Gastroesophageal sphincter (tissue), 3 donors: ENCODE measurements around the gene RERE.

Experiments
- CTCF ChIP-seq, 4 experiments: fragments of 200-600 bp in 2 of 4; fragments of 450-650 bp in 2 of 4; sonication (generic) in 1 of 4; IDR thresholded peaks; one replicate each; pipeline ENCODE4 v1.5.1; 2017 to 2019; ENCODE audit warnings: antibody characterized with exemption in 4 of 4, mild to moderate bottlenecking in 2 of 4, moderate library complexity in 2 of 4
- EP300 ChIP-seq: sonication (generic); formaldehyde crosslinking; IDR thresholded peaks from one replicate; pipeline ENCODE4 v1.6.1; 2017; ENCODE audit warnings: antibody characterized with exemption, mild to moderate bottlenecking
- POLR2A ChIP-seq, 2 donors: fragments of 450-650 bp; IDR thresholded peaks; one replicate each; pipeline ENCODE4 v1.6.1; 2017; ENCODE audit warnings: antibody characterized with exemption in 2 of 2, mild to moderate bottlenecking in 2 of 2, moderate library complexity in 1 of 2
- POLR2AphosphoS5 ChIP-seq: sonication (generic); formaldehyde crosslinking; IDR thresholded peaks from one replicate; pipeline ENCODE4 v1.6.1; 2017; ENCODE audit warnings: antibody characterized with exemption

DNA sequence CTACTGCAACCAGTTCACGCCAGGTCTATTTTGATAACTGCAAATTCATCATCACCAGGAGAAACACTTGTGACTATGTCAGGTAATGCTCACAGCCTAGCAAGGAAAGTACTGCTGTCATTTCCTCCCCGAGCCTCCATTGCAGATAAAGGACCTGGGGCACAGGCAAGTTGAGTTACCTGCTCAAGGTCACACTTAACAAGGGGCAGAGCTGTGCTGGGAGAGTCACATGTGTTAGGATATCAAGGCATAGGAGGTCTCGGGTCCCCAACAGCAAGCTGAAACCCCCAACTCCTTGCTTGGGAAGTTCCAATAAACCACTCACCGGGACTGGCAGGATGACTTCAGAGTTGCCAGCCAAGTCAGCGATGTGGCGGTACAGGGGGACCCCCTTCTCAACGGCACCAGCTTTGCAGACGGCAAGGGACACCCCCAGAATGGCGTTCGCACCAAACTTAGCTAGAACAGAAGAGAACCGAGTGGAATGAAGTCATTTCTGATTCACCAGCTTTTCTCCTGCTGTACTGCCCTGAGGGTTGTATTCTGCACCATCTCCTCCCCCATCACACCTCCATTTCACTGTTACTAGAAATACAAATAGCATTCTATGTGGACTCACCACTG lies 49.5 kb upstream of the RERE start:
- TF ChIP-seq POLR2AphosphoS5 (no peak), CTCF (IDR thresholded peaks at IDR 0.05) (no peak), POLR2A (IDR thresholded peaks at IDR 0.05) (no peak), EP300 (no peak)
